HepG2 (cell line): Measurements from ENCODE around the gene RAC3. TPM values are rescaled to one million over a fixed set of nuclear protein-coding genes. Genes with fewer than 3 reads are reported as not detected.

Experiments
- AFF4 ChIP-seq: sonication (generic); formaldehyde crosslinking; IDR thresholded peaks from 2 replicates; pipeline ENCODE4 v1.4.0; 2020; ENCODE audit warnings: missing genetic modification reagents
- CHD2 ChIP-seq: IDR thresholded peaks from 2 replicates; pipeline ENCODE4 v1.6.1; 2011; ENCODE audit warnings: low read depth, low read length, improper control_type of control experiment
- GLMP ChIP-seq: sonication (generic); formaldehyde crosslinking; IDR thresholded peaks from 2 replicates; pipeline ENCODE4 v1.9.0; 2021; ENCODE audit warnings: missing genetic modification reagents, mild to moderate bottlenecking, borderline replicate concordance
- KLF6 ChIP-seq: IDR thresholded peaks from 2 replicates; pipeline ENCODE4 v1.8.0; 2016; ENCODE audit warnings: missing biosample characterization, missing genetic modification reagents
- LBX2 ChIP-seq: sonication (generic); formaldehyde crosslinking; IDR thresholded peaks from 2 replicates; pipeline ENCODE4 v1.5.0; 2020; ENCODE audit warnings: missing genetic modification reagents, mild to moderate bottlenecking, borderline replicate concordance
- MED1 ChIP-seq: sonication (generic); formaldehyde crosslinking; IDR thresholded peaks from 2 replicates; pipeline ENCODE4 v1.4.0; 2020; ENCODE audit warnings: missing genetic modification reagents
- PBX3 ChIP-seq: sonication (generic); formaldehyde crosslinking; IDR thresholded peaks from 2 replicates; pipeline ENCODE4 v1.8.1; 2023; ENCODE audit warnings: missing genetic modification reagents, inconsistent platforms, borderline replicate concordance
- RBAK ChIP-seq: sonication (generic); formaldehyde crosslinking; IDR thresholded peaks from 2 replicates; pipeline ENCODE4 v1.5.1; 2020; ENCODE audit warnings: mild to moderate bottlenecking, missing genetic modification reagents
- SMARCC2 ChIP-seq: fragments of 450-650 bp; IDR thresholded peaks from 2 replicates; pipeline ENCODE4 v1.6.1; 2017; ENCODE audit warnings: antibody characterized with exemption, mild to moderate bottlenecking
- SOX13 ChIP-seq, 3 experiments: fragments of 450-650 bp in 1 of 3; sonication (generic) in 1 of 3; formaldehyde crosslinking in 1 of 3; IDR thresholded peaks in 2 of 3; conservative IDR thresholded peaks in 1 of 3; 2 replicates each; pipeline versions ENCODE4 v1.5.0 to v1.6.1; 2016 to 2020; ENCODE audit warnings: antibody characterized with exemption in 1 of 3, mild to moderate bottlenecking in 1 of 3, missing compliant biosample characterization in 1 of 3, missing genetic modification reagents in 1 of 3, moderate library complexity in 1 of 3
- SP1 ChIP-seq, 2 experiments: fragments of 450-650 bp in 1 of 2; sonication (generic) in 1 of 2; formaldehyde crosslinking in 1 of 2; IDR thresholded peaks; 2 replicates each; pipeline versions ENCODE4 v1.4.0 to v1.6.1; 2016 to 2020; ENCODE audit warnings: missing genetic modification reagents in 1 of 2
- ZBED4 ChIP-seq: sonication (generic); formaldehyde crosslinking; IDR thresholded peaks from 2 replicates; pipeline ENCODE4 v1.4.0; 2020; ENCODE audit warnings: missing genetic modification reagents, borderline replicate concordance
- ZFP90 ChIP-seq: sonication (generic); formaldehyde crosslinking; IDR thresholded peaks from 2 replicates; pipeline ENCODE4 v1.8.0; 2022; ENCODE audit warnings: missing genetic modification reagents, mild to moderate bottlenecking, inconsistent platforms, borderline replicate concordance
- ZNF138 ChIP-seq: sonication (generic); formaldehyde crosslinking; IDR thresholded peaks from 2 replicates; pipeline ENCODE4 v1.5.0; 2020; ENCODE audit warnings: mild to moderate bottlenecking, low read depth, missing genetic modification reagents
- ZNF34 ChIP-seq: sonication (generic); formaldehyde crosslinking; IDR thresholded peaks from 2 replicates; pipeline ENCODE4 v1.4.0; 2020; ENCODE audit warnings: mild to moderate bottlenecking, missing genetic modification reagents, borderline replicate concordance
- ZNF567 ChIP-seq: sonication (generic); formaldehyde crosslinking; IDR thresholded peaks from 2 replicates; pipeline ENCODE4 v1.8.1; 2023; ENCODE audit warnings: mild to moderate bottlenecking, missing genetic modification reagents, borderline replicate concordance
- polyA plus RNA-seq, 8 experiments: library from polyadenylated mRNA; depleted of rRNA in 3 of 8; stranded (reverse) in 7 of 8; unstranded in 1 of 8; fragments of >200 nt; fragmentation: Illumina TruSeq in 4 of 8; extraction: Trizol in 4 of 8; gene quantifications; 2 replicates each; pipeline versions ENCODE4 v1.2.1 to v1.2.3, GENCODE V29; 2011 to 2016; ENCODE audit warnings: low read depth in 4 of 8, missing spikeins in 1 of 8, mixed read lengths in 1 of 8; ENCODE audit not compliant: insufficient read depth in 1 of 8
- total RNA-seq, 5 experiments: library from RNA; depleted of rRNA; stranded (reverse); fragments of >200 nt; fragmentation: Illumina TruSeq; extraction: Trizol; gene quantifications; 2 replicates each; pipeline ENCODE4 v1.2.3, GENCODE V29; 2016; ENCODE audit warnings: low read depth in 1 of 5

Gene RAC3
- total and polyA plus RNA-seq, 2 of the 13 experiments (the other 11 are each of a cell fraction or from before 2014, with no cell fraction given): 10.5 to 21.3 TPM

- 0 out of 2 replicates have a peak, but pooled peaks have one; percentile 1 for TF ChIP-seq AFF4
- 0 out of 2 replicates have a peak, but pooled peaks have one; percentile 51 for TF ChIP-seq ZNF34 (CRISPR knock-in tag)
- TF ChIP-seq ZNF138: peak; percentile 96
- TF ChIP-seq MED1: peak; percentile 78
- peak; percentile 89; the same call in 1 of the 2 replicates for TF ChIP-seq ZNF567 (CRISPR knock-in tag)
- TF ChIP-seq PBX3 (CRISPR knock-in tag): no peak
- no peak for TF ChIP-seq CHD2
- TF ChIP-seq GLMP (CRISPR knock-in tag): no peak
- TF ChIP-seq SMARCC2: no peak
- TF ChIP-seq RBAK (CRISPR knock-in tag): no peak
- peak; percentile 97 for TF ChIP-seq ZBED4 (CRISPR knock-in tag)
- TF ChIP-seq SOX13 (IDR thresholded peaks at IDR 0.05): no peak; the same call in 1 of the 2 replicates
- TF ChIP-seq SOX13 (CRISPR knock-in tag; conservative IDR thresholded peaks at IDR 0.05 in 1 of 2, IDR thresholded peaks at IDR 0.05 in 1 of 2): peak in 1 of 2 experiments; percentile 68; a peak in 2 of 4 replicates
- no peak for TF ChIP-seq ZFP90 (CRISPR knock-in tag)
- peak; percentile 57; the same call in 1 of the 2 replicates for TF ChIP-seq LBX2 (CRISPR knock-in tag)
- peak; percentile 91 for TF ChIP-seq KLF6 (CRISPR knock-in tag)
- TF ChIP-seq SP1 (IDR thresholded peaks at IDR 0.05): no peak
- peak; percentile 96 for TF ChIP-seq SP1 (CRISPR knock-in tag; IDR thresholded peaks at IDR 0.05)
Observed at GRCh38 chr17:82065638-82066303, 34.3 kb downstream of the RAC3 start, which contains the start of gene DUS1L (continued).
